H1 (cell line): ENCODE results near the gene VWA5A. TPM values are rescaled to one million over a fixed set of nuclear protein-coding genes. Genes with fewer than 3 reads are reported as not detected.

ENCODE experiments used
- CREB1 ChIP-seq: IDR thresholded peaks from 2 replicates; pipeline ENCODE4 v1.6.1; 2012; ENCODE audit warnings: inconsistent platforms
- SIRT6 ChIP-seq: IDR thresholded peaks from one replicate; pipeline ENCODE4 v1.7.1; 2012; ENCODE audit warnings: low read length, inconsistent platforms
- TCF12 ChIP-seq: IDR thresholded peaks from 2 replicates; pipeline ENCODE4 v1.6.1; 2011; ENCODE audit warnings: low read depth, mild to moderate bottlenecking, low read length
- polyA plus RNA-seq, 7 experiments: library from polyadenylated mRNA; depleted of rRNA in 3 of 7; stranded (reverse) in 5 of 7; unstranded in 2 of 7; fragments of >200 nt in 5 of 7; fragments of 200-250 nt in 2 of 7; gene quantifications; 1 replicate in 5 of 7; 2 replicates in 1 of 7; 4 replicates in 1 of 7; pipeline versions ENCODE4 v1.2.1 to v1.2.3, GENCODE V29; 2011 to 2013; ENCODE audit warnings: missing spikeins in 2 of 7, mixed read lengths in 2 of 7
- total RNA-seq: library from RNA; stranded (reverse); fragmentation: NEBNext Ultra II Directional; extraction: Animal tissue kit (Norgen Biotek cat#: 25700); gene quantifications from 2 replicates; pipeline ENCODE4 v1.2.1, GENCODE V29; 2021

The VWA5A gene
- total and polyA plus RNA-seq, 2 of the 8 experiments (the other 6 are each of a cell fraction or from before 2014, with no cell fraction given) = 12.5 to 20.4 TPM

GRCh38 chr11:124194293-124195188 is 79.3 kb downstream of the VWA5A start (continued):
- no peak for TF ChIP-seq SIRT6
- TF ChIP-seq TCF12 = no peak
- no peak for TF ChIP-seq CREB1
